Hippocampal formation (tissue), 2 donors: Measurements from ENCODE around the gene EXOC7.
"Not testable (repeated sequence)": the region's sequence is repeated elsewhere in the genome, so short reads cannot be mapped to it uniquely, and the experiment has no call there.

Experiments used
- DNase-seq, 2 donors: peaks; one replicate each; lab custom pipeline; 2025; lab: John Stamatoyannopoulos, UW

Gene EXOC7

DNA sequence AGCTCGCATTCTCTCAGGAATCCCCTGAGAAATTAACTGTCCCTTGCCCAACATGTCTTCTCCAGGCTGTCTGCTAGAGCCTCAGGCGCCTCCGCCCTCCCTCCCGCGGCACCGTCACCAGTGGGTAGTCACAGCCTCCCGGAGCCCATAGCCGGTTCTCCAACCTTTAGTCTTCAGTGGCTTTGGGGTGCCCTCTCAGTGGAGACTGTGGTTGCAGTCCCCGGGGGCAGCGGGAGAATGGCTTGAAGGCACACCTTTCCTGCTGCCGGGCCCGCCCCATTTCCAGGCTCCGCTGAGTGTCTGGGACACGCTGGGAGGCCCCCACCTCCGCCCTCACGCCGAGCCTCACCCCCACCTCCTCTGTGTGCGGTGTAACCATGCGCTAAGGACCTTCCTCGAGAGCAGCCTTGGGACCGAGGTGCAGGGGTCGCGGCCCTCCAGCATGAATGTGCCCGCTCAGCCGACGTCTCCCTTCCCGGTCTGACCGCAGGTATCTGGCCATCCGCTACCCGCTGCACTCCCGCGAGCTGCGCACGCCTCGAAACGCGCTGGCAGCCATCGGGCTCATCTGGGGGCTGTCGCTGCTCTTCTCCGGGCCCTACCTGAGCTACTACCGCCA, 27.3 kb downstream of the EXOC7 start:
- no peak for DNase-seq

- DNase-seq, result no peak
Measured at GRCh38 chr17:76075364-76076145, 28.0 kb downstream of the EXOC7 start.

DNA sequence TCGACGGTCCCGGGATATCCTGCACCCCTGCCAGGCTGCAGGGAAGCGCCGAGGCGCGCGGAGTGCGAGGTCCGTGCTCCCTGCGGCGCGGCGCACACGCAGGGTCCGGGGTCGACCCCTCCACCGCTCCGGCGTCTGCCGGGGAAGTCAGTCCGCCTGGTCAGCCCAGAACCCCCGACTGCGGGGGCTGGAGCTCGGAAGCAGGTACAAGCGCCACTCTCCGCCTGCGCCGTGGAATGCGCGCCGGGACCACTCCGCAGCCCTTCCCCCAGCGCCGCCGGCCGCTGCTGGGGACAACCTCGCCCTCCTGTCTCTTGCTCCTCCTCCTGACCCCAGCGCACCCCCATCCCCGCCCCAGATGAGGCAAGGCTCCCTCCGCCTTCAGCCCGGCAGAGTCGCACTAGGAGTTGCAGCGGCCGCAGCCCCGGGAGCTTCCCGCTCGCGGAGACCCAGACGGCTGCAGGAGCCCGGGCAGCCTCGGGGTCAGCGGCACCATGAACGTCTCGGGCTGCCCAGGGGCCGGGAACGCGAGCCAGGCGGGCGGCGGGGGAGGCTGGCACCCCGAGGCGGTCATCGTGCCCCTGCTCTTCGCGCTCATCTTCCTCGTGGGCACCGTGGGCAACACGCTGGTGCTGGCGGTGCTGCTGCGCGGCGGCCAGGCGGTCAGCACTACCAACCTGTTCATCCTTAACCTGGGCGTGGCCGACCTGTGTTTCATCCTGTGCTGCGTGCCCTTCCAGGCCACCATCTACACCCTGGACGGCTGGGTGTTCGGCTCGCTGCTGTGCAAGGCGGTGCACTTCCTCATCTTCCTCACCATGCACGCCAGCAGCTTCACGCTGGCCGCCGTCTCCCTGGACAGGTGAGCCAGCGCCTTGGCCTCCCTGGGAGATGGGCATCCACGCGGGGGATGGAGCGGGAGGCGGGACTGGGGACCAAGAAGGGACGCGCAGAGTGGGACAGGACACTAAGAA, 28.9 kb downstream of the EXOC7 start, which contains the start of gene GALR2:
GALR2 (plus strand) TSS at position 392 of the 974 bp plus-strand sequence; CDS start at position 495, 103 bp downstream.
- DNase-seq, result no peak

DNA sequence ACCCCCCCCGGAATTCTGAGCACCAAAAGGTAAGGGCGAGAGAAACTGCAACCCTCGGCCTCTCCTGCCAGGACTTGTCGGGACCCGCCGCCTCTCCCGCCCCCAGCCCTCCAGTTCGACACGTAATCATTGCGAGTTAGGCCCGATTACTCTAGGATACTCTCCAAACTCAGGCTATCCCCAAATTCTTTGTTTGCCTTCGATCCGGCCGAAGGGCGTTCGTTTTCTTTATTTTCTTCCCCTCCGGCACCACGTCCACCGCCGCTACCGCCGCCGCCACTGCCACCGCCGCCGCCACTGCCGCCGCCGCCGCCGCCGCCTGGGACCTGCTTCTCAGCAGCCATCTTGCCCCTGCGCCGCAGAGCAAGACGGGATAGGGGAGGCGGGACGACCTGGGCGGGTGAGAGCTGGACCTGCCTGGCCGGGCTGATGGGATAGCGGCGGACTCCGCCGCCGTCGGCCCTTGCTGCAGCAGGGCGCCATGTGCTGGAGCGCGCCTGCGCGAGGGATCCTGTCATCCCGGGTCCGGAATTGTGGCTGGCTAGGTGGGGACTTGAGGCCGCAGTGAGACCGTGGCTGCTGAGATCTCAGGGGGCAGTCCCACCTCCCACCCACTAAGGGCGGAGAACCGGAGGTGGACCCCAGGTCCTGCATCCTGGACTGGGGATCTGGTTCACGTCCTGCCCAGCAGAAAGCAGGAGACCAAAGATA, 31.3 kb downstream of the EXOC7 start, which contains the start of gene SRP68:
SRP68 (minus strand) TSS at position 370 of the 711 bp plus-strand sequence; CDS start at position 344, 26 bp downstream.
- DNase-seq, result peak; percentile 87 to 92

DNA sequence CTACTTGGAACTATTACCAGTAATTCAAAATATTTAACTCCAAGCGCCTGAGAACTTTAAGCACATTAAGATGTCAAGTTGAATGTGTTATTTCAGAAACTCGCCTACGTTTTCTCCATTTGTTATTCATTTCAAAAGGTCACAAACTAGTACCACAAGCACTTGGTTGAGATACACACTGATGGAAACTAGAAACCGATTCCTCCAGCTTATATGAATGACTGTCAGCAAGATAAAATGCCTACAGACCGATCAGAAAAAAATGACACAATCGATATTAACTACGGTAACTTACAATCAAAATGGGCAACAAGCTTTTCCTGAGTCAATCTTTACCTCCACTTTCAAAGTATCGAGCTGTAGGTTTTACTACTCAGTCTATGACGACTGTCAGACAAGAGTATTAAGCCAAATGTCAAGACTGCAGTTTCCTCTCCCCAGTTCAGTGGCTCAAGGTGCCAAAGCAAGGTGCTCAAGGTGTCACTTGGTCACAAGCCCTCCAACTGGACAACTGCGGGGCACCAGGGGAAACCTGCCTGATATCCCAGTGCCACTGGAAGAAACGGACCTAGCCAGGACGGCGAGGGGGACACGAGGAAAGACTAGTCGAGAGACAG, 31.9 kb downstream of the EXOC7 start:
- no peak for DNase-seq

GRCh38 chr17:76065775-76066174, 37.8 kb downstream of the EXOC7 start:
- no peak for DNase-seq

- no peak for DNase-seq
Measured at GRCh38 chr17:76063875-76064546, 39.6 kb downstream of the EXOC7 start.

GRCh38 chr17:76058264-76058663, 45.3 kb downstream of the EXOC7 start:
- DNase-seq, result not testable (repeated sequence)

GRCh38 chr17:76056882-76057281, 46.7 kb downstream of the EXOC7 start:
- no peak for DNase-seq

GRCh38 chr17:76054112-76054476, 49.5 kb downstream of the EXOC7 start:
- no peak for DNase-seq

GRCh38 chr17:76053246-76054111, 50.1 kb downstream of the EXOC7 start:
- no peak for DNase-seq

GRCh38 chr17:76051561-76051960, 52.0 kb downstream of the EXOC7 start:
- no peak for DNase-seq

- DNase-seq, result no peak
Measured at GRCh38 chr17:76050538-76051467, 52.8 kb downstream of the EXOC7 start.

GRCh38 chr17:76049836-76050537, 53.6 kb downstream of the EXOC7 start:
- no peak for DNase-seq

- no peak for DNase-seq
Measured at GRCh38 chr17:76049239-76049638, 54.3 kb downstream of the EXOC7 start.

DNA sequence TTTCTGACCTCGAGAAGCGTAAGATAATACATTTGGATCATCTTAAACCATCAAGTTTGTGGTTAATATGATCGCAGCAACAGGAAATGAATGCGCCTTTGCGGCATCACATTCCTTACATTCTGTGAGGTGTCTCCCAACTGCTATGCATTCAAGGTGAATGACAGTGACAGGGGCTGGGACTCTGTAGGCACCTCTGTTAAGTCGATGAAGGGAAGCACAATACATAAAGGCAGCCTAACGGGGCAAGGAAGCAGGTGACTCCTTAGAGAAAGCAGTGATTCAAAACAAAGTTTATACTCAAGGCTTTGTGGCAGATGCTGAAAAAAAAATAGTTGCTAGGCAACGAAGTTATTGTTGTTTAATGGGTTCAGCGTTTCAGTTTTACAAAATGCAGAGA, 54.9 kb downstream of the EXOC7 start:
- DNase-seq, result no peak

GRCh38 chr17:76048025-76048605, 55.5 kb downstream of the EXOC7 start:
- DNase-seq, result no peak
